Heart left ventricle (tissue), 13 donors: ENCODE results near the gene ACOXL.

Source experiments
- POLR2A ChIP-seq, 2 donors: fragments of 450-650 bp; IDR thresholded peaks; one replicate each; pipeline ENCODE4 v1.6.1; 2017; ENCODE audit warnings: antibody characterized with exemption in 2 of 2, mild to moderate bottlenecking in 2 of 2, moderate library complexity in 2 of 2
- TF ChIP-seq, protein P1 (sequence below), 12 donors: fragments of 200-600 bp; sonication (generic) in 4 of 12; IDR thresholded peaks; one replicate each; pipeline versions ENCODE4 v1.5.0 to v1.8.0; 2018 to 2022; ENCODE audit warnings: antibody characterized with exemption in 12 of 12, mild to moderate bottlenecking in 5 of 12
- donor health status: ischemic (EF 13 %, LVEDD 7.1; RV severe dilation, severe dysfunction).
- donor health status: DM: no; HTN: yes; CAD: no.
- donor health status: DM: no; HTN: no; CAD: no.
- donor health status: ischemic (EF 25% LVEDD 6.9; RV normal size, moderate dysfunction).
- donor health status: ischemic (EF 25% LVEDD 5.7; RV mildly dilated, moderate dysfunction).
- donor health status: ischemic (EF 35%, LVEDD 5.7; RV mildly dilated, moderate dysfunction).
- donor health status: nonischemic (EF 11% LVEDD 7.7; RV severe dilation, severe dysfunction).
- donor health status: DM: yes; HTN: yes; CAD: no.
- donor health status: PGD.
- donor health status: ischemic (EF 29% LVEDD 5.4; RV normal size, mild dysfunction).
- donor health status: nonischemic (EF 23%, LVEDD 6.1; RV moderate dilation, normal function).

DNA sequence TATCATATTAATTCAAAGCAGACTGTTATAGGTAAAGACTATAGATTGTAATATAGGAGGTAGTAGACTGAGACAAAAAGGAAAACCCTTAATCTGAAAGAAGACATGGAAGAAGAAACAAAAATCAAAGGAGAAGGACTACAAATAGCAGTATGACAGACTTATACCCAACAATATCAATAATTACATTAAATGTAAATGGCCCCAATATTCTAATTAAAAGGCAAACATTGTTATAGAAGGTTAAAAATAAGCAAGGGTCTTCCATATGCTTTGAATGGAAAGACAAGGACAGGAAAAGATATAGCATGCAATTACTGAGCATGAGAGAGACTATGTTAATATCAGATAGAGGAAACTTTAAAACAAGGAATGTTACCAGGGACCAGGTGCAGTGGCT, 278.8 kb downstream of the ACOXL start:
- TF ChIP-seq, protein P1, sequence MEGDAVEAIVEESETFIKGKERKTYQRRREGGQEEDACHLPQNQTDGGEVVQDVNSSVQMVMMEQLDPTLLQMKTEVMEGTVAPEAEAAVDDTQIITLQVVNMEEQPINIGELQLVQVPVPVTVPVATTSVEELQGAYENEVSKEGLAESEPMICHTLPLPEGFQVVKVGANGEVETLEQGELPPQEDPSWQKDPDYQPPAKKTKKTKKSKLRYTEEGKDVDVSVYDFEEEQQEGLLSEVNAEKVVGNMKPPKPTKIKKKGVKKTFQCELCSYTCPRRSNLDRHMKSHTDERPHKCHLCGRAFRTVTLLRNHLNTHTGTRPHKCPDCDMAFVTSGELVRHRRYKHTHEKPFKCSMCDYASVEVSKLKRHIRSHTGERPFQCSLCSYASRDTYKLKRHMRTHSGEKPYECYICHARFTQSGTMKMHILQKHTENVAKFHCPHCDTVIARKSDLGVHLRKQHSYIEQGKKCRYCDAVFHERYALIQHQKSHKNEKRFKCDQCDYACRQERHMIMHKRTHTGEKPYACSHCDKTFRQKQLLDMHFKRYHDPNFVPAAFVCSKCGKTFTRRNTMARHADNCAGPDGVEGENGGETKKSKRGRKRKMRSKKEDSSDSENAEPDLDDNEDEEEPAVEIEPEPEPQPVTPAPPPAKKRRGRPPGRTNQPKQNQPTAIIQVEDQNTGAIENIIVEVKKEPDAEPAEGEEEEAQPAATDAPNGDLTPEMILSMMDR (IDR thresholded peaks at IDR 0.05) = no peak
- no peak for TF ChIP-seq POLR2A (IDR thresholded peaks at IDR 0.05)
